Mesendoderm (in vitro differentiated cells): ENCODE results near the gene HEBP1.

Experiments used
- DNase-seq: peaks from one replicate; pipeline ENCODE4 v3.0.0; 2013
- H2AK5ac ChIP-seq: 2 replicates; pipeline ENCODE4 v1.6.1; 2013; ENCODE audit warnings: low read length, inconsistent platforms
- H2BK120ac ChIP-seq: 2 replicates; pipeline ENCODE4 v1.6.1; 2013; ENCODE audit warnings: low read depth, mild to moderate bottlenecking, low read length, moderate library complexity, mixed read lengths
- H2BK15ac ChIP-seq: replicated peaks from 2 replicates; pipeline ENCODE4 v1.6.1; 2013; ENCODE audit warnings: low read depth, mild to moderate bottlenecking, moderate library complexity
- H2BK5ac ChIP-seq: 2 replicates; pipeline ENCODE4 v1.6.1; 2013; ENCODE audit warnings: low read length, inconsistent platforms
- H3K18ac ChIP-seq: 2 replicates; pipeline ENCODE4 v1.6.1; 2013; ENCODE audit warnings: mild to moderate bottlenecking, low read length, mixed read lengths
- H3K23ac ChIP-seq: one replicate; pipeline ENCODE4 v1.6.1; 2013; ENCODE audit warnings: low read length
- H3K27ac ChIP-seq: 2 replicates; pipeline ENCODE4 v1.5.1; 2013; ENCODE audit warnings: low read depth, mild to moderate bottlenecking, inconsistent platforms, low read length, moderate library complexity
- H3K27me3 ChIP-seq: 2 replicates; pipeline ENCODE4 v1.6.1; 2013; ENCODE audit warnings: low read length, control low read depth, mild to moderate bottlenecking, inconsistent platforms; ENCODE audit not compliant: insufficient read depth, poor library complexity
- H3K36me3 ChIP-seq: 2 replicates; pipeline ENCODE4 v1.6.1; 2013; ENCODE audit warnings: low read length, inconsistent platforms; ENCODE audit not compliant: control insufficient read depth, insufficient read depth
- H3K4ac ChIP-seq: one replicate; pipeline ENCODE4 v1.6.1; 2013; ENCODE audit warnings: low read depth, mild to moderate bottlenecking, low read length, moderate library complexity
- H3K4me1 ChIP-seq: 2 replicates; pipeline ENCODE4 v1.6.1; 2013; ENCODE audit warnings: low read depth, low read length, inconsistent platforms; ENCODE audit not compliant: control insufficient read depth
- H3K4me2 ChIP-seq: 2 replicates; pipeline ENCODE4 v1.6.1; 2013; ENCODE audit warnings: low read length
- H3K4me3 ChIP-seq: 2 replicates; pipeline ENCODE4 v1.5.1; 2013; ENCODE audit warnings: mild to moderate bottlenecking, low read length
- H3K56ac ChIP-seq: one replicate; pipeline ENCODE4 v1.6.1; 2013; ENCODE audit warnings: low read length
- H3K79me1 ChIP-seq: 2 replicates; pipeline ENCODE4 v1.6.1; 2013; ENCODE audit warnings: low read length, inconsistent platforms
- H3K79me2 ChIP-seq: 2 replicates; pipeline ENCODE4 v1.6.1; 2013; ENCODE audit warnings: mild to moderate bottlenecking, low read length; ENCODE audit not compliant: control insufficient read depth, insufficient read depth
- H3K9ac ChIP-seq: 2 replicates; pipeline ENCODE4 v1.6.1; 2013; ENCODE audit warnings: low read length, inconsistent platforms
- H4K5ac ChIP-seq: one replicate; pipeline ENCODE4 v1.6.1; 2013; ENCODE audit warnings: low read length
- H4K8ac ChIP-seq: one replicate; pipeline ENCODE4 v1.6.1; 2013; ENCODE audit warnings: low read depth, mild to moderate bottlenecking, control low read depth, low read length, moderate library complexity
- WGBS: extraction: QIAGEN DNeasy Blood & Tissue Kit; methylation state at CpG from one replicate; pipeline ENCODE4 v1.1.7; 2013; ENCODE audit warnings: low lambda C conversion rate, missing lambda C conversion rate; ENCODE audit not compliant: insufficient coverage; ENCODE audit errors: extremely low coverage; 5-methylcytosine and 5-hydroxymethylcytosine counted together

Gene HEBP1

DNA sequence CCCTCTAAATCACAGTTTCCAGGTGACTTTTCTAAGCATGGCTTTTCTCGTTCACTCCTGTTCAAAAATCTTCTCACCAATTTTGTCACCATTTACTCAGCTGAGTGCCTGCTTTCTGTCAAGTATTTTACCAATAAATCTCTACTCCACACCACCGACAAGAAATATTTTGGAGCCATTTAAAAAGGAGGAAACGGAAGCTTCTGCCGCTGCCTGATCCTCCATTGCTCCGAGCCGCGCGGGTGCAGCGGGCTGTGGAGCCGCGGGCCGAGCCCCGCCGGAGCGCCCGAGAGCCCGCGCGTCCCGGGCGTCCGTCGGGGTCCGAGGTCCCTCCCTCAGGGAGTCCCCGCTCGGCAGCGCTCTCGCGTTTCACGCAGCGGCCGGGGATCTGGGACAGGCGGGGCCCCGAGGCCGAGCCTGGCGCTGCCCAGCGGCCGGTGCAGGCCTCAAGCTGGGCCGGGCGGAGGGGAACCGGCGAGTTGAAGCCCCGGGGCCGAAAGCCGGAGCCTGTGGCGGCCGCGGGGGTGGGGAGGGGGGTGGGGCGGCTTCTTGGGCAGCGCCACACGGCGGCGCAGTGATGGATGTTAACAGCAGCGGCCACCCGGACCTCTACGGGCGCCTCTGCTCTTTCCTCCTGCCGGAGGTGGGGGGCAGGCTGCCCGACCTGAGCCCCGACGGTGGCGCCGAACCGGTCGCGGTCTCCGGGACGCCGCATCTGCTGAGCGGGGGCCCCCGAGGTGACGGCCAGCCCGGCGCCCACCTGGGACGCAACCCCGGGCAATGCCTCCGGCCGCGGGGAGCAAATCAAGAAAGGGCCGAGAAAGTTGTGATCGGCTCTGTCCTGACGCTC is 1.1 kb upstream of the HEBP1 start:
- no peak overlapping the region for H2BK120ac ChIP-seq
- H3K79me1 ChIP-seq = peaks cover 2% of the 10 kb centered on the region
- peak overlapping the region; percentile 70 for H3K9ac ChIP-seq
- no peaks in the 10 kb centered on the region for H3K36me3 ChIP-seq
- H3K4me1 ChIP-seq = no peaks in the 10 kb centered on the region
- no peak overlapping the region for H3K4ac ChIP-seq
- no peak overlapping the region for H4K5ac ChIP-seq
- H3K18ac ChIP-seq = peak overlapping the region; percentile 86
- H4K8ac ChIP-seq = no peak overlapping the region
- no peak overlapping the region for H2BK5ac ChIP-seq
- no peaks in the 10 kb centered on the region for H3K79me2 ChIP-seq
- H3K56ac ChIP-seq = peak overlapping the region; percentile 79
- no peak overlapping the region for H2BK15ac ChIP-seq
- peak overlapping the region; percentile 36 for H3K4me2 ChIP-seq
- DNase-seq = peak; percentile 74
- H3K4me3 ChIP-seq = peak overlapping the region; percentile 61
- WGBS = no CpG with 5 or more reads among the region's 82 CpGs
- H3K23ac ChIP-seq = no peak overlapping the region
- peak overlapping the region; percentile 8 for H3K27ac ChIP-seq
- H2AK5ac ChIP-seq = no peak overlapping the region
- H3K27me3 ChIP-seq = no peaks in the 10 kb centered on the region

DNA sequence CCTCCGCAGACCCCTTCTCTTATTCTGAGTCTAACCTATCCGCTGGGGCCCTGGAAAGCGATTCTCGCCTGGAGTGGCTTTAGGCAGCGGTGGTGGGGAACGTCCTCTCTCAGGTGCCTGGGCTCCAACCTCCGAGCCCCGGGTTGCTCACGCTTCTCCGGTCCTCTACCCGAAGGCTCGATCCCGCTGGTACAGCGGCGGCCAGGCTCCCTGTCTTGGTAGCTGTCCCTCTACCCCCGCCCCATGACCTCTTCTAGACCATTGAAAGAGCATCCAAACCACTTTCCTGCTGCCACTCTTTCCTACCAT is 505 bp upstream of the HEBP1 start:
- peak overlapping the region; percentile 61 for H3K4me3 ChIP-seq
- H2AK5ac ChIP-seq = no peak overlapping the region
- H4K5ac ChIP-seq = no peak overlapping the region
- peak overlapping the region; percentile 79 for H3K56ac ChIP-seq
- no peak overlapping the region for H2BK120ac ChIP-seq
- no peak overlapping the region for H3K23ac ChIP-seq
- H3K79me2 ChIP-seq = no peaks in the 10 kb centered on the region
- H2BK5ac ChIP-seq = no peak overlapping the region
- no peak overlapping the region for H3K4ac ChIP-seq
- no peak overlapping the region for H4K8ac ChIP-seq
- peak; percentile 73 for DNase-seq
- H3K27me3 ChIP-seq = no peaks in the 10 kb centered on the region
- H3K4me2 ChIP-seq = peak overlapping the region; percentile 36
- peaks cover 2% of the 10 kb centered on the region for H3K79me1 ChIP-seq
- H3K9ac ChIP-seq = peak overlapping the region; percentile 70
- H2BK15ac ChIP-seq = no peak overlapping the region
- no peaks in the 10 kb centered on the region for H3K4me1 ChIP-seq
- no CpG with 5 or more reads among the region's 16 CpGs for WGBS
- peak overlapping the region; percentile 2 for H3K27ac ChIP-seq
- H3K18ac ChIP-seq = peak overlapping the region; percentile 32
- no peaks in the 10 kb centered on the region for H3K36me3 ChIP-seq

DNA sequence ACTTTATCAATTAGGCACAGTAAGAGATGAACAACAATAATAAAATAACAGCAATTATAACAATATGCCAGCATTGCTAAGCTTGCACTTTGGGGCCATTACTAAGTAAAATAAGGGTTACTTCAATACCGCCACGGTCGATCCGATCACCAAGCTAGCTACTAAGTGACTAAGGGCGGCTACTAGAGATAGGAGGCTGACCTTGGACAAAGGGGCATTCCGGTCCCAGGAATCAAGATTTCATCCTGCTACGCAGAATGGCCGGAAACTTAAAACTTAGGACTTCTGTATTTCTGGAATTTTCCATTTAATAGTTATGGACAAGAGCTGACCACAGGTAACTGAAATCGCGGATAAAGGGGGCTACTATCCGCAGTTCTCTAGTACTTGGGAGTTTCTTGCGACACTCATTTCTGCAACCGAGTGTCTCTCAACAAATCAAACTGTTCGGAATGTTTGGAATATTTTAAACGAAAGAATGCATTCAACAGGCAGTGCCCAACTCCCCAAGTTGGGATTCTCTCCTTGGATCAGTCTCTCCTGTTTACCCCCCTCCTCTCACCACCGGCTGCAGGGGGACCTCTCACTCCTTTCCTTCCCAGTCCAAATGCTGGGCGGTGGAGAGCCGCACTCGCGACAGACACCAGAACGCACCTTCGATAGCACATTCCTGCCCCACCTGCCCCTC is 650 bp downstream of the HEBP1 start:
- Histone ChIP-seq H3K79me1 (peaks cover 2% of the 10 kb centered on the region), H2BK5ac (peak overlapping the region; percentile 23), H3K27ac (no peak overlapping the region), H3K4me2 (peak overlapping the region; percentile 77), H2BK120ac (no peak overlapping the region), H3K27me3 (no peaks in the 10 kb centered on the region), H3K4ac (no peak overlapping the region), H4K5ac (no peak overlapping the region), H4K8ac (no peak overlapping the region), H2BK15ac (no peak overlapping the region), H3K4me3 (peak overlapping the region; percentile 80), H3K23ac (no peak overlapping the region), H3K36me3 (no peaks in the 10 kb centered on the region), H2AK5ac (no peak overlapping the region), H3K56ac (peak overlapping the region; percentile 95), H3K4me1 (no peaks in the 10 kb centered on the region), H3K18ac (peak overlapping the region; percentile 5), H3K9ac (peak overlapping the region; percentile 88), H3K79me2 (no peaks in the 10 kb centered on the region)
- WGBS = no CpG with 5 or more reads among the region's 22 CpGs
- no peak for DNase-seq

DNA sequence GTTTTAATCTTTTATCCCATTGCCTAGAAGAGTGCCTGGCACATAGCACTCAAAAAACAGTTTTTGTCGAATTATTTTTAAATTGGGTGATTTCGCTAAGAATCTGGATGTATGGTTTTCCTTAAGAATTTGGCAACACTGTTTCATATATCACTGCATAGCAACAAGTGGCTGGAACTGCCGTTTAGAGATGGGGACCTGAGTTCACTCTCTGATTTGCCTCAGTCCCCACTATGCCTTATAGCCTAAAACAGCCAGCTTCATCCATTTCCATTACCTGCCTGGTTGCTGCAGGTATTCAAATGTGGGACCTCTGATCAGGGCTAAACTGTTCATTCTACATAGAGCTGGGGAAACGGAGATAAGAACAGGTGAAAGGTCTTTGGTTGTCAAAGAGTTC is 1.8 kb downstream of the HEBP1 start:
- Histone ChIP-seq H3K79me1 (peaks cover 2% of the 10 kb centered on the region), H3K23ac (no peak overlapping the region), H3K36me3 (no peaks in the 10 kb centered on the region), H3K4me1 (no peaks in the 10 kb centered on the region), H3K27me3 (no peaks in the 10 kb centered on the region), H2BK15ac (no peak overlapping the region), H3K4me3 (no peak overlapping the region), H4K5ac (no peak overlapping the region), H3K4me2 (no peak overlapping the region), H3K27ac (no peak overlapping the region), H2BK5ac (no peak overlapping the region), H3K18ac (no peak overlapping the region), H3K9ac (no peak overlapping the region), H4K8ac (no peak overlapping the region), H2BK120ac (no peak overlapping the region), H3K4ac (no peak overlapping the region), H3K56ac (no peak overlapping the region), H3K79me2 (no peaks in the 10 kb centered on the region), H2AK5ac (no peak overlapping the region)
- DNase-seq = no peak
- no CpG with 5 or more reads among the region's 4 CpGs for WGBS

DNA sequence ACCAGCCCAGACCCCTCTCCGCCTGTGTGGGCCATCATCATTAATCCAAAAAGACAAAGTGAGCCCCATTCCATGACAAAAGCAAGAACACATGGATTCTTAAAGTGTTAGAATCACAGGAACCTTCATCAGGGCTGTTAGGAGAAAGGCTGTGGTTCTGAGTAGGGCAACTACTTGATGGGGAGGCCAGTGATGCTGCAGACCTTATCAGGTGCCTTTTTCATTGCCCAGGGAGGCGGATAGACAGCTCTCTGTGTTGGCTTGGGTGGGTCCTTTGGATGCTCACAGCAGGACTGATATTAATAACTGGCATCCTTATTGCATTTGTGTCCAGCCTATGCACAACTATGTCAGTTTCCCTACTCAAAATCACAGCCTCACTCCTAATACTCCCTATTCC is 2.3 kb downstream of the HEBP1 start:
- H3K4me1 ChIP-seq = no peaks in the 10 kb centered on the region
- no peak overlapping the region for H3K56ac ChIP-seq
- H3K79me1 ChIP-seq = peaks cover 2% of the 10 kb centered on the region
- no peak overlapping the region for H3K4ac ChIP-seq
- H2BK120ac ChIP-seq = no peak overlapping the region
- no peaks in the 10 kb centered on the region for H3K36me3 ChIP-seq
- no peak overlapping the region for H3K27ac ChIP-seq
- no peak overlapping the region for H2BK5ac ChIP-seq
- WGBS = no CpG with 5 or more reads among the region's 2 CpGs
- H3K4me2 ChIP-seq = no peak overlapping the region
- no peak overlapping the region for H3K9ac ChIP-seq
- no peak overlapping the region for H4K5ac ChIP-seq
- H3K79me2 ChIP-seq = no peaks in the 10 kb centered on the region
- no peaks in the 10 kb centered on the region for H3K27me3 ChIP-seq
- no peak overlapping the region for H3K23ac ChIP-seq
- no peak overlapping the region for H2BK15ac ChIP-seq
- H2AK5ac ChIP-seq = no peak overlapping the region
- no peak overlapping the region for H3K4me3 ChIP-seq
- no peak overlapping the region for H3K18ac ChIP-seq
- no peak overlapping the region for H4K8ac ChIP-seq
- no peak for DNase-seq
